OCI-LY3 (cell line): ENCODE data around the gene ALDH1A1.

ENCODE experiments used
- H2AFZ ChIP-seq: fragments of 200-600, 300-600 bp; shearing (Covaris generic); 2 replicates; pipeline ENCODE4 v1.6.0; 2014; ENCODE audit warnings: antibody characterized with exemption, low read depth, low read length
- H3K27ac ChIP-seq: fragments of 200-600, 300-600 bp; sonication (generic); 2 replicates; pipeline ENCODE4 v1.5.1; 2014; ENCODE audit warnings: mild to moderate bottlenecking, low read length, moderate library complexity, mixed read lengths
- H3K27me3 ChIP-seq: fragments of 200-600, 300-600 bp; sonication (generic); 2 replicates; pipeline ENCODE4 v1.6.1; 2014; ENCODE audit warnings: low read depth, low read length, mixed read lengths
- H3K36me3 ChIP-seq: fragments of 200-600, 300-600 bp; sonication (generic); replicated peaks from 2 replicates; pipeline ENCODE3; 2014; ENCODE audit warnings: low read depth, low read length, mixed read lengths
- H3K4me1 ChIP-seq: fragments of 300-600, 200-600 bp; sonication (generic); 2 replicates; pipeline ENCODE4 v1.6.1; 2014; ENCODE audit warnings: low read length, mixed read lengths
- H3K4me2 ChIP-seq: fragments of 200-600, 300-600 bp; sonication (generic); 2 replicates; pipeline ENCODE4 v1.6.1; 2014; ENCODE audit warnings: low read length, mixed read lengths
- H3K4me3 ChIP-seq: fragments of 300-600, 200-600 bp; sonication (generic); 2 replicates; pipeline ENCODE4 v1.5.1; 2014; ENCODE audit warnings: antibody characterized with exemption, mild to moderate bottlenecking, low read length, moderate library complexity
- H3K79me2 ChIP-seq: fragments of 300-600, 200-600 bp; shearing (Covaris generic); 2 replicates; pipeline ENCODE4 v1.6.1; 2014; ENCODE audit warnings: mild to moderate bottlenecking, low read length, mixed read lengths
- H3K9ac ChIP-seq: fragments of 300-600, 200-600 bp; shearing (Covaris generic); 2 replicates; pipeline ENCODE4 v1.6.0; 2014; ENCODE audit warnings: mild to moderate bottlenecking, low read length, moderate library complexity
- H3K9me3 ChIP-seq: fragments of 200-600, 300-600 bp; shearing (Covaris generic); 2 replicates; pipeline ENCODE4 v1.6.1; 2014; ENCODE audit warnings: low read length, mixed read lengths; ENCODE audit not compliant: insufficient read depth
- H4K20me1 ChIP-seq: fragments of 200-600, 300-600 bp; sonication (generic); 2 replicates; pipeline ENCODE4 v1.6.1; 2016; ENCODE audit warnings: low read length, mixed read lengths; ENCODE audit not compliant: insufficient read depth
- CTCF ChIP-seq: fragments of 200-600, 300-600 bp; sonication (generic); IDR thresholded peaks from 2 replicates; pipeline ENCODE4 v1.5.1; 2014; ENCODE audit warnings: antibody characterized with exemption, low read length, low read depth
- EZH2phosphoT487 ChIP-seq: fragments of 200-600 bp; shearing (Covaris generic); IDR thresholded peaks from 2 replicates; pipeline ENCODE4 v1.6.1; 2018; ENCODE audit warnings: antibody characterized with exemption, mixed run types, low read depth

ALDH1A1 gene

GRCh38 chr9:72919246-72919945 lies 33.5 kb downstream of the ALDH1A1 start:
- Histone ChIP-seq H3K79me2 (no peaks in the 10 kb centered on the region), H3K4me1 (no peaks in the 10 kb centered on the region), H3K9ac (no peak overlapping the region), H4K20me1 (no peaks in the 10 kb centered on the region), H3K9me3 (no peaks in the 10 kb centered on the region), H3K27ac (no peak overlapping the region), H3K4me2 (no peak overlapping the region), H3K36me3 (no peaks in the 10 kb centered on the region), H2AFZ (no peak overlapping the region), H3K27me3 (peaks cover 3% of the 10 kb centered on the region; the same call in 1 of the 2 replicates), H3K4me3 (no peak overlapping the region)
- TF ChIP-seq CTCF (no peak), EZH2phosphoT487 (no peak)

- H2AFZ ChIP-seq = no peak overlapping the region
- no peak overlapping the region for H3K4me3 ChIP-seq
- no peak overlapping the region for H3K27ac ChIP-seq
- no peaks in the 10 kb centered on the region for H4K20me1 ChIP-seq
- H3K4me2 ChIP-seq = no peak overlapping the region
- no peaks in the 10 kb centered on the region for H3K4me1 ChIP-seq
- no peaks in the 10 kb centered on the region for H3K79me2 ChIP-seq
- no peak overlapping the region for H3K9ac ChIP-seq
- no peaks in the 10 kb centered on the region for H3K9me3 ChIP-seq
- no peaks in the 10 kb centered on the region for H3K36me3 ChIP-seq
- TF ChIP-seq CTCF = no peak
- TF ChIP-seq EZH2phosphoT487 = no peak
- H3K27me3 ChIP-seq = peaks cover 3% of the 10 kb centered on the region; the same call in 1 of the 2 replicates
Observed at GRCh38 chr9:72917892-72918509, 34.9 kb downstream of the ALDH1A1 start.

- Histone ChIP-seq H3K4me2 (no peak overlapping the region), H3K4me1 (no peaks in the 10 kb centered on the region), H4K20me1 (no peaks in the 10 kb centered on the region), H3K27me3 (peaks cover 2% of the 10 kb centered on the region; the same call in 1 of the 2 replicates), H3K9me3 (no peaks in the 10 kb centered on the region), H3K36me3 (no peaks in the 10 kb centered on the region), H3K9ac (no peak overlapping the region), H2AFZ (no peak overlapping the region), H3K27ac (no peak overlapping the region), H3K4me3 (no peak overlapping the region), H3K79me2 (no peaks in the 10 kb centered on the region)
- TF ChIP-seq CTCF (no peak), EZH2phosphoT487 (no peak)
Observed at GRCh38 chr9:72915659-72916058, 37.2 kb downstream of the ALDH1A1 start.

GRCh38 chr9:72914750-72915149 lies 38.1 kb downstream of the ALDH1A1 start:
- no peak overlapping the region for H3K9ac ChIP-seq
- H3K4me3 ChIP-seq = no peak overlapping the region
- H3K4me2 ChIP-seq = no peak overlapping the region
- no peaks in the 10 kb centered on the region for H4K20me1 ChIP-seq
- peaks cover 8% of the 10 kb centered on the region for H3K27me3 ChIP-seq
- H3K36me3 ChIP-seq = no peaks in the 10 kb centered on the region
- no peaks in the 10 kb centered on the region for H3K79me2 ChIP-seq
- no peak overlapping the region for H2AFZ ChIP-seq
- TF ChIP-seq EZH2phosphoT487 (no peak), CTCF (no peak)
- no peaks in the 10 kb centered on the region for H3K9me3 ChIP-seq
- H3K27ac ChIP-seq = no peak overlapping the region
- no peaks in the 10 kb centered on the region for H3K4me1 ChIP-seq
